ENCODE data around the gene MAGI3.

MAGI3 gene

GRCh38 chr1:113653741-113654140 is 263.4 kb downstream of the MAGI3 start:
- no peak for FAIRE-seq

DNA sequence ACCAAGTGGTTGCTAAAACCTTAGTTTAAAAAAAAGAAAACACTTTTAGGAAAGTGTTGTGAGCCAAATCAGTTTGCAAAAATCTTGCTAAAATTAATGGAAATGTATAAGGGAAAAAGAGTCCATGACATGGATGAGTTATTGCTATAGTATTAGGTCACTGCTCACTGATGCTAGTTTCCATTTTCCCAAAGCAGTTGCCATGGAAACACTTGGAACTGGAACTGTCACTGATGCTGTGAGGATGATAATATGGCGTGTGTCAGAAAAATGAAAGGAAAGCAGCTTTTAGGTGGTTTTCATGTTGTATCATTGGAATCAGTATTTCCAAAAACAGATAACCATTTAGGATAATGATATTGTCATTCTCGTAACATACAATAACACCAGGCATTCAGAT is 264.6 kb downstream of the MAGI3 start:
- DNase-seq (ENCODE audit: low spot score) (no peak), FAIRE-seq (no peak)

More at GRCh38 chr1:113653741-113654140, 263.4 kb downstream of the MAGI3 start:
- DNase-seq (ENCODE audit: low spot score) = no peak

DNA sequence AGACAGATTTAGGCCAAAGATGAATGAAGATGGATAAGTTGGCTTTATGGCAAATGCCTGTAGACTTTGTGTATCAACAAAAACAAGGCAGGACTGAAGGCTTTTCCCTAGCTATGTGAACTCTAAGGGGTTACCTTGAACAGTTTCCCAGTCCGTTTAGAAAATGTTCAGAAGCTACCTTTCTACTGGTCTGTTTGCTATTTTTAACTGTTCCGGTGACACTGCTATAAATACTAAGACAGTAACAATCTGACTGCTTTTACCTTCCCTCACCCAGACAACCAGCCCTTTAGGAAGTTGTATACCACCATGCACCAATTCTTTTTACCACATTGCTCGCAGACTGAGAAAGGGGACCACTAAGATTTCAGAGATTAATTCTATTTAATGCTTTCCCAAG is 266.8 kb downstream of the MAGI3 start:
- DNase-seq (ENCODE audit: low spot score) = no peak
- FAIRE-seq = no peak

DNA sequence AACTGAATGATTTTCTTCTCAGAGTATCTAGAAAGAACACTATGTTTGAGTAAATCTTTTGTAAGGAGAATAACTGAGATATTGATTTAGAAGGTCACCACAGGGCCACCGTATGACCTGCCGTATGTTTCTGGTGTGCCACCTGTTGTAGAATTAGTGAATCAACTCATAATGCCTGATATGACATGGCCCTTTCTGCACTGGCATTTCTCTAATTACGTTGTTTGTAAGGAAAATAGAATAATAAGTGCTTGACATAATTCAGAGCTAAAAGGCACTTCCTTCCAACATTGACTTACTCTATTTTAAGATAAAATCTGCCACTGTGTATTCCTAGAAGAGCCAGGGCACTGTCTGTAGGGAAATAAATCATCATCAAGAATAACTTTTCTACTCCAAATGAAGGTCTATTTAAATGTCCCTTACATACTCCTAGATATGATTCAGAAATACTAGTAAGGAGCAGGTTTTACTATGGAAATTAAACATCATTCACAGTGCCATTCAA is 267.3 kb downstream of the MAGI3 start:
- no peak for FAIRE-seq
- no peak for DNase-seq (ENCODE audit: low spot score)

GRCh38 chr1:113659035-113659434 is 268.7 kb downstream of the MAGI3 start:
- DNase-seq (ENCODE audit: low spot score) (no peak), FAIRE-seq (no peak)

DNA sequence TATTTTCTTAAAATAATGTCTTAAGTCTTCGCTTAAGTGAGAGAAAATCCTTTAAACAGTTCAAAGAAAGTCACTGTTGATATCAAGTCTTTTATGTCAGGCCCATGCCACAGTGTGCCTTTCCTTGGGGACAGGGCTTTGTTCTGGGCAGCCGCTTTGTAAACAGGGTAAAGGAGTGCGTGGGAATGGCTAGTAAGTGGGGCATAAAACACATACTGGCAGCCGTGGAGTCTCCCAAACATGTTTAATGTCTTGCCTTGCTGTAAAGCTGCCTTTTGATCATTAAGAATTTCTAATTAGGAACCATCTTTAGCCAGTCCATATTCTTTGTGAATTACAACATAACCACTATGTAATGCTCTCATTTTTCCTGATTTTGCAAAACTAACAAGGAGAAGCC is 269.2 kb downstream of the MAGI3 start:
- FAIRE-seq (no peak), DNase-seq (ENCODE audit: low spot score) (no peak)

- FAIRE-seq (no peak), DNase-seq (ENCODE audit: low spot score) (no peak)
These were observed 269.8 kb downstream of the MAGI3 start for GRCh38 chr1:113660088-113660487.

GRCh38 chr1:113662101-113662500 is 271.8 kb downstream of the MAGI3 start:
- DNase-seq (ENCODE audit: low spot score) (no peak), FAIRE-seq (no peak)

DNA sequence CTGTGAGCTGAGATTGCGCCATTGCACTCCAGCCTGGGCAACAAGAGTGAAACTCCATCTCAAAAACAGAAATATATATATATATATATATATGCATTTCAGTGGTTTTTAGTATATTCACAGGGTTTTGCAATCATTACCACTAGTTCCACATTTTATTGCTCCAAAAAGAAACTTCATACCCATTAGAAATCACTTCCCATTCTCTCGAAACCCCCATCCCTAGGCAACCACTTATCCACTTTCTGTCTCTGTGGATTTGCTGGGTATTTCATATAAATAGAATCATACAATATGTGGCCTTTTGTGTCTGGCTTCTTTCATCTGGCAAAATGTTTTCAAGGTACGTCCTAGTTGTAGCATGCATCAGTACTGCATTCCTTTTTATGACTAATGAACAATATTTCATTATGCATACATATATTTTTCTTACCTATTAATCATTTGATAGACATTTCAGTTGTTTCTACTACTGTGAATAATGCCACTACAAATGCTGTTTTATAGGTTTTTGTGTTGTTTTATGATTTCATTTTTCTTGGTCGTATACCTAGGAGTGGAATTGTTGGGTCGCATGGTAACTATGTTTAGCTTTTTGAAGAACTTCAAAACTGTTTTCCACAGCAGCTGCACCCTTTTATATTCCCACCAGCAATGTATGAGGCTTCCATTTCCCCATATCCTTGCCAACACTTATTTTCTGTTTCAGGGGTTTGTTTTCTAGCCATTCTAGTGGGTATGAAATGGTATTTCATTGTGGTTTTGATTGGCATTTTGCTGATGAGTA is 273.0 kb downstream of the MAGI3 start:
- FAIRE-seq = no peak

DNA sequence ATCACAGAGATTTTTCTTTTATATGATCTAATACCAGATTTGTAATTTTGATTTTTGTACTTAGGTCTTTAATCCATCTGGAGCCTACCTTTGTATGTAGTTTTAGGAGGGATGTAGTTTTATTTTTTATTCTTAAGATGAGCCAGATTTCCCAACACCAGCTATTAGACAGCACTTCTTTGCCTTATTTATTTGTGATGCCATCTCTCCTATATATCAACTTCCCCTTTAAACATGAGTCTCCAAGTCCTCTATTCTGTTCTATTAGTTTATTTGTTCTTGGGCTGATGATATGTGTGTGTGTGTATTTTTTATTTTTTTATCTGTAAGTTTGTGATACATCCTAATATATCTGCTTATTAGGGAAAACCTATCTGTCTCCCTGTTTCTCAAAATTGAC is 274.8 kb downstream of the MAGI3 start:
- no peak for DNase-seq (ENCODE audit: low spot score)
- no peak for FAIRE-seq

More for the DNA sequence above, 273.0 kb downstream of the MAGI3 start:
- no peak for DNase-seq (ENCODE audit: low spot score)

- no peak for DNase-seq (ENCODE audit: low spot score)
- FAIRE-seq = no peak
These were observed 275.8 kb downstream of the MAGI3 start for GRCh38 chr1:113666126-113666525.

DNA sequence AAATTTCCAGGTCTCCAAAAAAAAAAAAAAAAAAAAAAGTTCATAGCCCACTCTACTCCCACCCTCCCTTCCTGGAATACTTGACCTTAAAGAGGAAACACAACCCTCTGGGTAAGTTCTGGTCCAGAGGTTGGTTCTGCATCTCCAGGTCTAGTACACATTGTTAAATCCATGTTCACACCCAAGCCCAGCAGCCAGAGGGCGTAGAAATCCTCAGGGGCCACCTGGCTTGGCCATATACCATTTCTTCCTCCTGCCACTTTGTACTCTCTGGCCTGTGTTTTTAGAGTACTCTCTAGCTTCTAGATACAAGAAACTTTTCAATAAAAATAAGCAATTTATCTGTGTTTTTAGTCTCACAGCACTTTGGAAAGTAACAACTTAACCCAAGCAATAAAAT is 279.7 kb downstream of the MAGI3 start:
- DNase-seq (ENCODE audit: low spot score) (no peak), FAIRE-seq (no peak)

GRCh38 chr1:113670650-113671049 is 280.3 kb downstream of the MAGI3 start:
- FAIRE-seq (no peak), DNase-seq (ENCODE audit: low spot score) (no peak)

GRCh38 chr1:113672491-113672890 is 282.2 kb downstream of the MAGI3 start:
- FAIRE-seq = no peak
- no peak for DNase-seq (ENCODE audit: low spot score)

DNA sequence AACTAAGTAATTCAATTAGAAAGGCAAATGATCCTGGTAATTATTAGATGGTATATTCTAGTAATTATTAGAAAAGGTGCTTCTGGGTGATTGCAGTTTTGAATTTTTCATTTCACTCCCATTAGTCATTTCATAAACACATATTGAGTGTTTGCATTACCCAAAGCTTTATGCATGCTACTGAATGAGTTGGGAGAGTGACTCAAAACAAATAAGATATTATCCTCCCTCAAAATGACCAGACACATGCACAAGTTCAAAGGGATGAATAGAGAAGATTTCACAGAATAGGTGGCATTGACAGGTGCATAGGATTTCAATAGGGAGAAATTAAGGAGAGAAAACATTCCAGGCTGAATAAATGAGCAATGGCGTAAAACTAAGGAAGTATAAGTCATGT is 284.3 kb downstream of the MAGI3 start:
- no peak for FAIRE-seq
- no peak for DNase-seq (ENCODE audit: low spot score)

DNA sequence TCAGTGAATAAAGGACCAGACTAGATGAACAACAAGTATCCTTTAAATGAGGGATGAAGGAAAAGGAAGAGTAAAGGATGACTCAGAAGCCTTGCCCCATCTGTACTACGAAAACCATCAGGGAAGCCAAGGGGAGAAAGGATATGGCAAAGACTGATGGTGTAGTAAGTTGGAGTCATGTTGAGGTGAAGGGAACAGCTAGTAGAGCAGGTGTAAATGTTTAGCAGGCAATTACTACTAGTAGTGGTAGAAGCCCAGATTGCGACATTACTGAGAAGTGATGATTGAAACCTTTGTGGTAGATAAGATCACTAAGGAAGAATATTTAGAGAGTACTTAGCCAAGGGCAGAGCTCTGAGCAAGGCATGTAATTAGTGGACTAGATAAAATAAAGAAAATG is 285.0 kb downstream of the MAGI3 start:
- DNase-seq (ENCODE audit: low spot score) (no peak), FAIRE-seq (no peak)

DNA sequence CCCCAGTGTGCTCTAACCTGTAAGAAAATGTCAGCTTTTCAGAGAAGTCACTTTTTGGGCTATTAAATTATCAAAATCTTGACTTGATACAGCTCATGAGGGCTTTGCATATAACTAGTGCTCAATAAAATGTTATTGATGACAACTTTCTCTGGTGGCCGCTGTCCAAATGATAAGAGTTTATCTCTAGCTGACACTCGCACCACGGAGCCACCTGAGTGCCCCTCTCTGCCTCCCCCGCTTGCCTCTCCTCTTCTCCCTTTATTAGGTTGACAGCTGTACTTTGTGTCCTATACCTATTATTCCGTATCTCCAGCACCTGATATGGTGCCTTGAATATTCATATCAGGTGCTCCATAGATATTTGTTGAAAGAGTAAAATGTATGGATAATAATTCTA is 286.2 kb downstream of the MAGI3 start:
- FAIRE-seq (no peak), DNase-seq (ENCODE audit: low spot score) (no peak)

GRCh38 chr1:113677250-113678158 is 287.2 kb downstream of the MAGI3 start:
- FAIRE-seq (peak; percentile 84), DNase-seq (ENCODE audit: low spot score) (peak; percentile 83)

GRCh38 chr1:113678159-113678469 is 287.8 kb downstream of the MAGI3 start:
- DNase-seq (ENCODE audit: low spot score) = no peak
- FAIRE-seq = no peak

DNA sequence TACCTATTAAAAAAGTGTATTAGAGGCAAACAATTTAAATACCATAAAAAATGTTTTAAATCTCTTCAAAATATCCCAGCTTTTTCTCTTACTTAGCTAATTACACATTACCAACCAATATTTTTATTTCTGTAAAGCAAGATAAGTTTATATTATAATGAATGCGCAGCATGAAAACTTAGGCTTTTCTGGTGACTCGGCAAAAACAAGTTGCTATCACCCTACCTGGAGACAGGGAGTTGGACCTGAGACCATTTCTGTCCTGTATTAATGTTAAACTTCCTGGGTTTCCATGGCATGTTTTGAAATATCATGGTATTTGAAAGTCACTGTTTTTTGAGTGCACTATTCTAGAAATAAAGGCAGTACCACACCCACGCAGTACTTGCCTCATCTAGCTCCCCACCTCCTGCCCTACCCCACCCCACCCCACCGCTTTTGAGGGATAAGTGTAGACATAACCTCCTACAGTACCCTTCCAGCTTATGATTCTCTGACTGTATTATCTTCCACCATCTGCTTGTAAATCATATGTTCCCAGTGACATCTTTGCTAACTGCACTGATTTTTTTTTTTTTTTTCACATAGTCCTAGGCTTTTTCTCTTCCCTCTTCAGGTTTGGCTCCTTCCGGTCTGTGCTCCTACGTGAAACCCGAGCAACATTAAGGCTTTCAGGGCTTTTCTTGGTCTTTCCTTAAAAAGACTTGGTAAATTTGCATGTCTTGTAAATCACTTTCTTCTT is 291.5 kb downstream of the MAGI3 start:
- FAIRE-seq (no peak), DNase-seq (ENCODE audit: low spot score) (no peak)

DNA sequence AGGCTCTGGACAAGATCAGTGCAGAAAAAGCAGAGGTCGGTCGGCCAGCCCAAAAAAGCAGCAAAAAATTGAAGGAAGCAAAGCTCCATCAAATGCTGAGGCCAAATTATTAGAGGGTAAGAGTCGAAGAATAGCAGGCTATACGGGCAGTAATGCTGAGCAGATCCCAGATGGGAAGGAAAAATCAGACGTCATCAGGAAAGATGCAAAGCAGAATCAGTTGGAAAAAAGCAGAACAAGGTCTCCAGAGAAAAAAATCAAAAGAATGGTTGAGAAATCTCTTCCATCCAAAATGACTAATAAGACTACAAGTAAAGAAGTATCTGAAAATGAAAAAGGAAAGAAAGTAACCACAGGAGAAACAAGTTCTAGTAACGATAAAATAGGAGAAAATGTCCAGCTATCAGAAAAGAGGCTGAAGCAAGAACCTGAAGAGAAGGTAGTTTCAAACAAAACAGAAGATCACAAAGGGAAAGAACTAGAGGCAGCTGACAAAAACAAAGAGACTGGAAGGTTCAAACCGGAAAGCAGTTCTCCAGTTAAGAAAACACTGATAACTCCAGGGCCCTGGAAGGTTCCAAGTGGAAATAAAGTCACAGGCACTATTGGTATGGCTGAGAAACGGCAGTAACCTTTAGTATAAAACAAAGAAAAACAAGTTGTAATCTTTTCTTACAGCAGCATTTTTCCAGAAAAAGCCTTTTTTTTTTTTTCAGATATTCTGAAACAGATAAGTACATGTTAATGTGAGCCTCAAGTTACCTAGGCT is 293.3 kb downstream of the MAGI3 start:
- FAIRE-seq (no peak), DNase-seq (ENCODE audit: low spot score) (no peak)
